ENCODE measurements around the gene GAK.
"Not testable (repeated sequence)": the region's sequence is repeated elsewhere in the genome, so short reads cannot be mapped to it uniquely, and the experiment has no call there.

Gene GAK

DNA sequence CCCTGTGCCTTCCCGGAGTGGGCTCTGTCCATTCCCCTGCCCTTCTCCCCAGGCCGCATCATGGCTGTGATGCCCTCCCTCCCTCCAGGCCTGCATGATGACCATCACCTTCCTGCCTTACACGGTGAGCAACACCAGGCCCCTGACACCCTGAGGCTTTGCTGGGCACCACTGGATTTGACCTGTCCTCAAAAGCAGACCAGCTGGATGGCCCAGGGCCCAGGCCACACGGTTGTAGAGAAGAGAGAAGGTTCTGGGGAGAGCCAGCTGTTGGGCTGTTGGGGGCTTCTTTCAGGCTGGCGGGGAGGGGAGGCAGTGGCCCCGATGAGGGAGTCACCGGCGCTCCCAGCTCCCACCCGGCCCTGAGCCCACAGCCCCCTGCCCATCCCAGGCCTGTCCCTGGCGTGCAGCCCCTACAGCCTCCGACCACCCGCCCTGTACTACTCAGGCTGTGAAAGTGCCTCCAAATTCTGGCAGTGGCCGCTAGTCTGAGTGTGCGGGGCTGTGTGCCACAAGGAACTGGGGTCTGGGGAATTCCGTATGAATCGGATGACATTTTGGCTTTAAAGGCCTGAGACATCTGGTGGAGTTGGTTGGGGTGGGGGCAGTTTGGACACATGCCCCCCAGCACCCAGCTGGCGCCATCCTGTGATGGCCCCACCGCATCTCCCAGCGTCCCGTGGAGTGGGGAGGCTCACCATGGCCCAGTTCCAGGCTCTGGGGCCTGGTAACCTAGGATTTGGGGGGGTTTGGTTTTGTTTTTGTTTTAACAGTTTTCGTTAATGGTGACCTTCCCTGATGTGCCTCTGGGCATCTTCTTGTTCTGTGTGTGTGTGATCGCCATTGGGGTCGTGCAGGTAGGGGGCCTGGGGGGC, 19.7 kb upstream of the GAK start:
- DNase-seq: no peak

DNA sequence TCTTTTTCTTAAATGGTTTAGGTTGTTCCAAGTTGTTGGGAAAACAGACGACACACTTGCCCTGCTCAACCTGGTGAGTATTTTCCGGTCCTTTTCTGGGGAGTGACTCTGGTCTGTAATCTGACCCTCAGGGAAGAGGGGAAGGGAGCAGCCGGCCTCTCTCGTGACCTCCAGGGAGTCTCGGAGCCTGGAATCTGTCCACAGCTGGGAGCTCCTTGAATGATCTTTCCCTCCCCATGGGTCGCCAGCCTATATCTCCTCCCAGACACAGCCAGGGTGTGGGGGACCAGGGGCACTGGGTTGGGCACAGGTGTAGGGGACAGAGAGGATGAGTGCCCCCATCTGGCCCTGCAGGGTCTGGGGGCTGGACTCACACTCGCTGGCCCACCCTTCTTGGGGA, 19.1 kb upstream of the GAK start:
- no peak for DNase-seq

DNA sequence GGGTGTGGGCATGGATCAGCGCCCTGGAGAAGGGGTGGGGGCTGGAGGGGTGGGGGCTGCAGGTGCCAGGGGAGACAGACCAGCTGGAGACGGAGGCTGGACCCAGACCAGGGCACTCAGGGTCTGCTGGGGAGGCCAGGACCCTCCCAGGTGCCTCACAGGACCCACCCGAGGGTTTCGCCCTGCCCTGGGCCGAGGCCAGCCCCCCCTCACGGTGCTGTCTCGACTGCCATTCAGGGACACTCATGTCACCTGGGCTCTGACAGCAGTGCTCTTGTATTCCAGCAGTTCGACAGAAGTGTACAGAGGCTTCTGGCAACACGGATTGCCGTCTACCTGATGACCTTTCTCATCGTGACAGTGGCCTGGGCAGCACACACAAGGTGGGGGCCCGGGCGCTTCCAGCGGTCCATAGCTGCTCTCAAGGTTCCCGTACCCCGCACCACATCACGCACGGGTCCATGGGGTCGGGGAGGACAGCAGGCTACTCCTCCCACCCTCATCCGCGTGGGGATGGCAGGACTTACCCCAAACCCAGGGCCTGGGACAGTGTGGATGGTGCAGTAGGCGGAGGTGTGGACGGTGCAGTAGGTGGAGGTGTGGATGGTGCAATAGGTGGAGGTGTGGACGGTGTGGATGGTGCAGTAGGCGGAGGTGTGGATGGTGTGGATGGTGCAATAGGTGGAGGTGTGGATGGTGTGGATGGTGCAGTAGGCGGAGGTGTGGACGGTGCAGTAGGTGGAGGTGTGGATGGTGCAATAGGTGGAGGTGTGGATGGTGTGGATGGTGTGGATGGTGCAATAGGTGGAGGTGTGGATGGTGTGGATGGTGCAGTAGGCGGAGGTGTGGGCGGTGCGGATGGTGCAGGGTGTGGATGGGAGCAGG, 18.3 kb upstream of the GAK start:
- no peak for DNase-seq

DNA sequence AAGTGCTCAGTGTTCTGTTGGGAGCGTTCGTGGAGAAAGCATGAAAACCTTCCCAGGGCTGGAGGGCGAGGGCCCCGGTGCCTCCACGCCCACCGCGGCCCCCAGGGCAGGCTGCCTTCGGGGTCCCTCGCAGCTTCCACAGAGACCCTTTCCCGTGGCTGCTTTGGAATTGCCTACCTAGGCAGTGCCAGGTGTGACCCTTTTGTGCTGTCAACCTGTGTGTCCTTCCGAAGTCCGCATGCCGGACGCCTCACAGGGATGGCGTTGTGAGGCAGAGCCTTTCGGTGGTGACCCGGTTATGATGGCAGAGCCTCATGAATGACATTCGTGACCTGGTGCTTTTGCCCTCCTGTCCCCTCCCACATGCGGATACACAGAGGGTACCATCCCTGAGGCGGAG, 17.5 kb upstream of the GAK start:
- DNase-seq: no peak

DNA sequence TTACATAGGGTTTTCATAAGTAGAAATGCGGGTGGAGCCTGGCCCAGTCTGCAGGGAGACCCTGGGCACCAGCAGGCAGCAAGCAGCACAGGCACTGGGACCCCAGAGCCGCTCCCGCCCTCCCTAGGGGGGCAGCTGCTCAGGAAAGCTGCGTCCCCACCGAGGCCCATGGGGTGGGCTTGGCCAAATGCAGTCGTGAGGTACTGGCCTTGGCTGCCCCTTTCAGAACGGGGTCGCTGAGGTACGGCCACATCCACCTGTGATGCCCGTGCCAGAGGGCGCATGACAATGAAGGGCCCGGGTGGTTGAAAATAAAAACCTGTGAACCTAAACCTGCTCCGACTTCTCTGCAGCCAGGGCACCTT, 16.8 kb upstream of the GAK start:
- no peak for DNase-seq

DNA sequence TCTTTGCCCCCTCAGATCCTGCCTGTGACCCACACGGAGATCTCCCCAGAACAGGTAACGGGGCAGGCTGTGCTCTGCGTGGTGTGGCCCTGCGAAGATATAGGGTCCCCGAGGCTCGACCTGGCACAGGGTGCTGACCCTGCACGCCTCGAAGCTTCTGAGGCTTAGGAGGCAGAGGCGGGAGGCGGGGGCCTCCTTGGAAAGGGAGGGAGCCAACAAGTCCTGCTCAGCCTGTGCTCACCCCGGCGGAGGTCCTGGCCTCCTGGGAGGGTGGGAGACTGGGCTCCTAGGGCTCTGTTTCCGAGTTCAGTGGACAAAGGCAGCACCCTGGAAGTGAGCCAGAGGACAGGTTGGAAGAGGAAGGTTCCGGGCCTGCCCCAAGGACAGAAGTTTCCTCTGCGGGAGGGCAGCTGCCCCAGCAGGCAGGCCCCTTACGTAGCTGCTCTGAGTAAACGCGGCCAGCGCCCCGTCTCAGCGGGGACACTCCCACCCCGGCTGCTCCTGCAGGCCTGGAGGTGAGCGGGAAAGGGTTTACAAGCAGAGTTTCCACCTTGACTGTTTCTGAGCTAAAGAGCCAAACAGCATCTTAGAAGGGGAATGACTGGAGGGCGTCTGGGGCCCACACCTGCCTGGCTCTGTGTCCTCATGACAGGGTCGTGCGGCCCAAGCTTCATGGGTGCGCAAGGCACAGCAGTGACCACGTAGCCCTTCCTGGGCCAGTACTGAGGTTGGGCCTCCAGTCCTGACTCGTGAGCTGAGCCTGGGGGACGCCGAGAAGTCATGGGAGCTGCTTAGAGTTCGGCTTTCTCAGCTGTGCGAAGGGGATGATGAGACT, 16.2 kb upstream of the GAK start:
- DNase-seq: no peak

DNA sequence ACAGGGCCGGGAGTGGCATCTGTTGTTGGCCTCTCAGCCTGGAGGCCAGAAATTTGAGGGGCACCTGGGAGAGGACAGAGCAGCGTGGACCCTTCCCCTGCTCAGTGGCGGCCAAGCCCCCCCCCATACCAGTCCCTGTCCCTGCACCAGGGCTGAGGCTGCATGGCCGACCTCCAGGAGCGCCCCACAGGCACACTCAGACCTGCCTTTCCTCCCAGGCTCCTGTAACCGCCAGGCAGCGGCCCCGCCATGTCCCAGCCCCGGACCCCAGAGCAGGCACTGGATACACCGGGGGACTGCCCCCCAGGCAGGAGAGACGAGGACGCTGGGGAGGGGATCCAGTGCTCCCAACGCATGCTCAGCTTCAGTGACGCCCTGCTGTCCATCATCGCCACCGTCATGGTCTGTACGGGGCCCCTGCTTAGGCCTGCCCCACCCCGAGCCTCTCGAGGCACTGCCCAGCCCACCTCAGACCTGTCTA, 15.4 kb upstream of the GAK start:
- no peak for DNase-seq

DNA sequence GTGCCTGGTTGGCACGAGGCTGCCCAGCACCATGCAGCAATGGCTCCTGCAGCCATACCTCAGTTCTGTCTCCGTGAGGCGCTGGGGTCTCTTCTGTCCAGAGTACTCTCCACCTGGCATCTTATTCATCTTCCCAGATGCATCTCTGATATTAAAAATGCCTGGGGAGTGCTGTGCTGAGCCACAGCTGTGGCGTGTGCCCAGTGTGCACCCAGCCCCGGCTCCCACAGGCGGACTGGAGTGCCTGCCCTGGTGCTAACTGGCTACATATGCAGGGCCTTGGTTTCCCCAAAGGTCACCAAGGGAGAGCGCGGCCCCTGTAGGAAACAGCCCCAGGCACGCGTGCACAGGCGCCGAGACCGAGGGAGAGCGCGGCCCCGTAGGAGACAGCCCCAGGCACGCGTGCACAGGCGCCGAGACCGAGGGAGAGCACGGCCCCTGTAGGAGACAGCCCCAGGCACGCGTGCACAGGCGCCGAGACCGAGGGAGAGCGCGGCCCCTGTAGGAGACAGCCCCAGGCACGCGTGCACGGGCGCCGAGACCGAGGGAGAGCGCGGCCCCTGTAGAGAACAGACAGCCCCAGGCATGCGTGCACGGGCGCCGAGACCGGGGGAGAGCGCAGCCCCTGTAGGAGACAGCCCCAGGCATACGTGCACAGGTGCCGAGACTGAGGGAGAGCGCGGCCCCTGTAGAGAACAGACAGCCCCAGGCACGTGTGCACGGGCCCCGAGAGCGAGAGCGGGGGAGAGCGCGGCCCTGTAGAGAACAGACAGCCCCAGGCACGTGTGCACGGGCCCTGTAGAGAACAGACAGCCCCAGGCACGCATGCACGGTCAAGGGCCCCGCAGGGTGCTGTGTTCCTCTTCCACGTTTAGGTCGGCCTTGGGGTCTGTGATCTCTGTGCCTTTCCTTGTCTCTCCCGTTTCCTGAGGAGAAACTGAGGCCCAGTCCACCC, 14.7 kb upstream of the GAK start:
- DNase-seq: no peak

DNA sequence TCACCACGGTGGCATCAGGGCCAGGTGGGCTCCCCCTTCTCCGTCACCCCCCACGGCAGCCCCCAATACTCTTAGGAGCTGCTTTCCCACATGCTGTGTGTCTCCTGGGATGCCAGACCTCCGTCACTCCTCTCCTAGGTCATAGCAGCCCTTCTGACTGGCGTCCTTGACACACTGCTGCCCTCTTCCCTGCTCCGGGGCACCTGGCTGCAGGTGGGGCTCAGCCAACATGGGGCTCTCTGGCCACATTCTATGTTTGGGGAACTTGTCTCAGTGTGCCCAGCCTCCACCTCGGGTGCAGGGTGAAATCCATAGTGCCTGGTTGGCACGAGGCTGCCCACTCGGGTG, 14.0 kb upstream of the GAK start:
- no peak for DNase-seq

DNA sequence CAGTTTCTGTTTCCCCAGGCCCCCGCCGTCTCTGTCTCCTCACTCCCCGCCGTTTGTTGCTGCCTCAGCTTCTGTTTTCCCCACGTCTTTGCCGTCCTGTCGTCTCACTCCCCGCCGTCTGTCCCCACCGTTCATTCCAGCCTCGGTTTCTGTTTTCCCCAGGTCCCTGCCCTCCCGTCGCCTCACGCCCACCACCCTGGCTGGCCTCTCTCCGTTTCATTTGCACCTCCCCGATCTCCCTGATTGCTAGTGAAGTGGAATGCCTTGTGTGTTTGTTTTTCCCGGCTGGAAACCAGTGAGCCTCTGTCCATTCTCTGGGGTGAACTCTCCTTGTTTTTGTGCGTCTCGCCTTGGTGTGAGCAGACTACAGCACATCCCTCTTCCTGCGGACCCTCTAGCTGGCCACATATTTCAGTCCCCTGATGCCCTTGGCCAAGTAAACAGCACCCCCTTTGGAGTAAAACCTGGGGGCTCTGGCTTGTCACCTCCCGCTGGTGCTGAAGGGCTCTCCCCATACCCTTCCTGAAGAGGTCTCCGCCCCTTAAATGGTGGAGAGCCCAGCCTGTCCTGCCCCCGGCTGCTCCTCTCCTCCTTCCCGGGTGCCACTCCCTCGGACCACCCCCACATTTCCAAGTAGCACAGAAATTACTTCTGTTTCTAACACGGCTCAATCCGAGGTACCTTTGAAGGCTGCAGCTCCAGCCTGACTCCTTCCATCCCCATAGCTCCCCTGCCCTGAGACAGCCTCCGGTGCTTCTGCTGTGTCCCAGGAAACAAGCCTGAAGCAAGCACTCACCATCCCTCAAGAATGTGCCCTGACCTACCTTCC, 13.4 kb upstream of the GAK start:
- DNase-seq: no peak

DNA sequence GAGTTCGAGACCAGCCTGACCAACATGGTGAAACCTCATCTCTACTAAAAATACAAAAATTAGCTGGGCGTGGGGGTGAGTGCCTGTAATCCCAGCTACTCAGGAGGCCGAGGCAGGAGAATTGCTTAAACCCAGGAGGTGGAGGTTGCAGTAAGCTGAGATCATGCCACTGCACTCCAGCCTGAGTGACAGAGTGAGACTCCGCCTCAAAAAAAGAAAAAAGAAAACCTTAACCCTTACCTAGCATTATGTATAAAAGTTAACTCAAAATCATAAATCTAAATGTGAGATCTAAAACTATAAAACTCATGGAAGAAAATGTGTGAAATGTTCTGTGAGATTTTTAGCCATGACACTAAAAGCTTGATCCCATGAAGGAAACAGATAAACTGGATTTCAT, 7.4 kb upstream of the GAK start:
- not testable (repeated sequence) for DNase-seq

DNA sequence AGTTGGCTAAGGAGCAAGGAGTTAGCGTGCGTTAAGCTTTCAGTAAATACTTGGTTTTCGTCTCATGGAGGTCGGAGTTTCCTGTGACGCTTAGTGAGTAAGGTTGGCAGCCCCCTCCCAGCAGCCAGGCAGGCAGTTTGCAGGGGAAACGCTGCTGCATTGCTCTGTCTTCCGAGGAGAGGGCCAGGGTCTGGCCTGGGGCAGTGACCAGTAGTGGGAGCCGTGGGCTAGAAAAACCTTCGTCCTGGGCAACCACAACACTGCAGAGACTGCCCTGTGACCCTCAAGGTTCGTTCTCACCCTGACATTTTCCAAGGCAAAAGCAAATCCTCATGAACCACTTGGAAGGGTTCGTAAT, 576 bp upstream of the GAK start:
- DNase-seq: no peak

DNA sequence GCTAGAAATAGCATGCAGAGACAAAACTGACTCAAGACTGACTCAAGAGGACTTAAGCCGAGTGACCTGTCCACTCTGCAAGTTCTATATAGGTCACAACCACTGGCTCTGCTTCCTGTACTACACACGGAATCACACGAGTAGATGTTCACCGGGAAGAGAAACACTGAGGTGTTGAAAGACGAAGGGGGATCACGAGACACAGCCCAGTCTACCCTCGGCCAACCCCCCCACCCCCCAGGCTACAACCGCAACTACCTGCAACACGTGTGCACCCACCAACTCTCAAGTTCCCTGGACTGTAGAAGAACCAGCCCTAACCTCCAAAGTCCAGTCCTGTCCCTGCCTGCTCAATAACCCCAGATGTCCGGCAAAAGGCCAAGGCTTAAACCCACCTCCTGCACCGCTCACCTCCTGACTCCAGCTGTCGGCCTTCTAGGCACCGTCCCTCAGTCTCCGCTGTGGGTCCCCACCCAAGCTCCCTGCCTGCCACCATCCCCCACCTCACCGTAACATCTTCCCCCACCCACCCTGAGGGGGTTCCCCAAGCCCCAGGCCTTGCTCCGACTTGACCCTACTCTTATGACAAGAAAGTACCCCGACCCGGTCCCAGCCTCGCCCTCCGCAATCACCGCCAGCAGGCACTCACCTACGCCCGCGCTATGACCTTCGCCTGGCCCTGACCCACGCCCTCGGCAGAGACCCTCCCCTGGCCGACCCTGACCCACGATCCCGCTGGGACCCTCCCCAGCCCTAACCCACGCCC, 739 bp downstream of the GAK start:
- DNase-seq: no peak

DNA sequence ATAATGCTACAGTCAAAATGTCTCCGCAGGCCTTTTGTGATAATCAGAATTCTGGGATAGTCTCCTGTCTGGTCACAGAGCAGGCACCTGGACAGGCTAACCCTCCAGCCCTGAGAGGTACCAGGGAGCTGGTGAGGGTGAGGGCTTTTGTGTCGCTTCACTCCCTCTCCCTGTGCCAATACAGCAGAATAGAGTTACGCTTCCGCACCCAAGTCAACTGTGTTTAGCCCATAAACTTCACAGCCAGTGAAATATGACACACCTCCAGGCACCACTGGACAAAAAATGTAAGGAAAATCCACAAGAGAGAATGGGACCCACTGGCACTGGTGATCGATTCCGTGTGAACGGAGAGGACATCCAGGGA, 1.3 kb downstream of the GAK start:
- DNase-seq: no peak

DNA sequence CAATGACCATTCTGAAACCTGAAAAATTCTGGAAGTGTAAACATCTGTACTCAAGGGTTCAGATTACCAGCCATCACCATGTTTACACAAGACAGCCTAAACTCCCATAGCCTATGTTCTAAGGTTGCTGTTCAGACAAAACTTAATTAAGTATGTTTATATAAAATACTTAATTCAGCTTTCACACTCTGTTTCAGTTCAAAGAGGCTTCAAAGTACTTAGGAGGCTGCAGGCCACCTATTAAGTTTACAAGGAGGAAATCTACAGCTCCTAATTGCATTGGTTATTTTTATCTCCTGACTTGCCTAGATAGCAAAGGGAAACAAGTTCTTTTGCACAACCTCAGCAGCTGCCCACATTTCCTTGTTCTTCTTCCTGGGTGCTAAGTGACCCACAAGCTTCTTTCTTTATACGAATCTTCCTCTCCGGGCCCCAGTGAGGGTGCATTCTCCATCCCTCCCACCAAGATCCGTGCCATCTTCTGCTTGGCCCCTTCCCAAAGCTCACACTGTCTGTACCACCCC, 2.0 kb downstream of the GAK start:
- no peak for DNase-seq

DNA sequence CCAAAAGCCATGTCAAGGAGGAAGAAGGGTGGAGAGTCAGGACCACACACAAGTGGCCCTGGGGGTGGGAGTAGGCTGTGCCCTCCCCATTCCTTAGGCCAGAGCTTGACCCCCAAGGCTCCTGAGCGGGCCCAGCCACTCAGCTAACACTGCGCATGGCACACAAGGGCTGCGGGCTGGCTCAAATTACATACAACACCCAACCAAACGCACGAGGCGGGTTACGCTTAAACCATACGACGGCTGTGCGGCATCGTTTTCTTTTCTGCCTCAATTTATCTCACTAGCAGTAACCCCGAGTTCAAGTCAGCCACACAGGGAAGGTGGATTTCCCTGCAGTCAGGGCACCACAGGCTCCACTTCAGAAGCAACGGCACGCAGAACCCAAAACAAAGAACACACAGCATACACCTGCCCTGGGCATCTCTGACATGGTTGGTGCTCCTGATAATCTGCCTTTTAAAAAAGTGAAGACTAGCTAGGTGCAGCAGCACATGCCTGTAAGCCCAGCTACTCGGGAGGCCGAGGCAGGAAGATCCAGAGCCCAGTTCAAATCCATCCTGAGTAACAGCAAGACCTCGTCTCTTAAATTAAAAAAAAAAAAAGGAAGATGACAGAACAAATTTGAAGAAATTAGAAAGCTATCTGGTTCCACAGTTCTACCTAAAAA, 2.9 kb downstream of the GAK start:
- DNase-seq: no peak

DNA sequence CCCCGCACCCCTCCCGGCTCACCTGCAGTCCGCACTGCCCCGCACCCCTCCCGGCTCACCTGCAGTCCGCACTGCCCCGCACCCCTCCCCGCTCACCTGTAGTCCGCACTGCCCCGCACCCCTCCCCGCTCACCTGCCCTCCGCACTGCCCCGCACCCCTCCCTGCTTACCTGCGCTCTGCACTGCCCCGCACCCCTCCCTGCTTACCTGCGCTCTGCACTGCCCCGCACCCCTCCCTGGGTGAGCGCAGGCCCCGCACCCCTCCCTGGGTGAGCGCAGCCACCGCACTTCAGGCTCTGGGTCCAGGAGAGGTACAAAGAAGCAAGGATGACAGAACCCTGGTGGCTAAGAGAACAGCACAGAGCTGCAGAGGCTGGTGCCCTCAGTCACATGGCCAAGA, 4.5 kb downstream of the GAK start:
- DNase-seq: not testable (repeated sequence)

DNA sequence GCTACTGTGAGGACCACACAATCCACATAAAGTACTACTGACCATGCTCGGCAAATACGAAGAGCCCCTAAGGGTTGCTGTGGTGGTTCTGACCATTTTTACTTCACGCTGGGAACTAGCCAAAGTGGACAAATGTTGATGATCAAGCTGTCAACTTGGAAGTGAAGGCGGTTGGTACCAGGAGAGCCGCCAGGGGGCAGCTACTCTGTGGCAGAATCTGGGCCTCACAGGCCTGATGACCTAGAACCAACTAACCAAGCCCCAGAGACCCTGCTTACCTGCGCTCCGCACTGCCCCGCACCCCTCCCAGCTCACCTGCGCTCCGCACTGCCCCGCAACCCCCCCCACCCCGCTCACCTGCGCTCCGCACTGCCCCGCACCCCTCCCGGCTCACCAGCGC, 5.6 kb downstream of the GAK start:
- DNase-seq: no peak

DNA sequence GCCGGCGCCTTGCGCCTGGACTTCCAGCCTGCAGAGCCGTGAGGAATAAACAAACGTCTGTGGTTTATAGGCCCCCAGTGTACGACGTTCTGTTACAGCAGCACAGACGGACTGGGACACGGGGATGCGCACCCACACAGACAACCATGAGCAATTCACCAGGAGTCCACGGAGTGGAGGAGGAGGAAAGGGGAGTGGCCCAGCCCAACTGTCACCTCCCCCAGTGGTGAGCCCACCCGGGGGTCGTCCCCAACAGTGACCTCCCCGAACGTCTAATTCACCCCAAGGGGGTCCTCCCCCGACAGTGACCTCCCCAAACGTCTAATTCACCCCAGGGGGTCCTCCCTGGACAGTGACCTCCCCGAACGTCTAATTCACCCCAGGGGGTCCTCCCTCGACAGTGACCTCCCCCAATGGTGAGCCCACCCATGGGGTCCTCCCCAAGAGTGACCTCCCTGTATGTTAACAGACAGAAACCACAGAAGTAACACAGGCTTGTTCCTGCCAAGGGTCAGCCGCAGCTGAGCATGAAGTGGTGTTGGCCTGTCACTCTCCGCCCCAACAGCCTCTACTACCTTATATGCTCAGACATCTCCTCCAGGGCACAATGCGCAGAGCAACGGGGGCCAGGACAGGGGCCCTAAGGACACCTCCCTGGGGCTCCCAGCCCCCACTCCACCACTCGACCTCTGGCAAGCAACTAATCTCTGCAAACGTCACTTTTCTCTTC, 6.2 kb downstream of the GAK start:
- DNase-seq: no peak
